Activated CD4-positive, alpha-beta T cell treated with anti-CD3 and anti-CD28 coated beads, Interleukin-2, amount 10 ng/mL, durations not matched to agents 7 days and 5 days (primary cell): ENCODE data around the gene TEX101. TPM values are rescaled to one million over a fixed set of nuclear protein-coding genes. Genes with fewer than 3 reads are reported as not detected.
A peak's percentile ranks its signal among the peaks of the same experiment; 100 is the strongest.
"Not testable (repeated sequence)": the region's sequence is repeated elsewhere in the genome, so short reads cannot be mapped to it uniquely, and the experiment has no call there.

Source experiments
- CTCF ChIA-PET: fragments of 350-600 bp; sonication (Branson Sonifier 250); formaldehyde crosslinking; loops from one replicate; lab custom pipeline; 2021; ENCODE audit warnings: antibody characterized with exemption; lab: Charles Lee
- POLR2A ChIA-PET: fragments of 350-600 bp; sonication (Branson Sonifier 250); formaldehyde crosslinking; loops from one replicate; lab custom pipeline; 2021; ENCODE audit warnings: antibody characterized with exemption; lab: Charles Lee
- DNase-seq: peaks from one replicate; pipeline ENCODE4 v3.0.0-alpha.2; 2020
- H3K27ac Mint-ChIP-seq: one replicate; pipeline ENCODE4 v1.8.0; 2021; ENCODE audit warnings: mild to moderate bottlenecking, moderate library complexity, mixed read lengths
- H3K27me3 Mint-ChIP-seq: one replicate; pipeline ENCODE4 v1.8.0; 2021; ENCODE audit warnings: mixed read lengths
- H3K36me3 Mint-ChIP-seq: one replicate; pipeline ENCODE4 v1.8.0; 2021; ENCODE audit warnings: low read depth, mixed read lengths
- H3K4me1 Mint-ChIP-seq: one replicate; pipeline ENCODE4 v1.8.0; 2021; ENCODE audit warnings: mixed read lengths
- H3K4me3 Mint-ChIP-seq: one replicate; pipeline ENCODE4 v1.8.0; 2021; ENCODE audit warnings: mild to moderate bottlenecking, moderate library complexity, mixed read lengths
- H3K9me3 Mint-ChIP-seq: one replicate; pipeline ENCODE4 v1.8.0; 2021; ENCODE audit warnings: mixed read lengths
- total RNA-seq, 2 experiments: library from RNA; stranded (reverse); gene quantifications; one replicate each; pipeline ENCODE4 v1.2.3, GENCODE V29; 2021

The TEX101 gene
- total RNA-seq, 2 experiments from 2014 or later: not detected

GRCh38 chr19:43425567-43426392 is 11.1 kb downstream of the TEX101 start:
- H3K4me1 Mint-ChIP-seq: peaks cover 23% of the 10 kb centered on the region
- POLR2A ChIA-PET: no interaction called here
- no peaks in the 10 kb centered on the region for H3K27me3 Mint-ChIP-seq
- no peak for DNase-seq
- CTCF ChIA-PET: interaction anchor here (0.8 to 2.7 kb wide), 4 partner anchors 9 to 169 kb away, joined by 3 to 7 read pairs (median 6); no protein-coding TSS in a partner anchor
- no peaks in the 10 kb centered on the region for H3K9me3 Mint-ChIP-seq
- H3K4me3 Mint-ChIP-seq: no peak overlapping the region
- H3K27ac Mint-ChIP-seq: no peak overlapping the region
- no peaks in the 10 kb centered on the region for H3K36me3 Mint-ChIP-seq

DNA sequence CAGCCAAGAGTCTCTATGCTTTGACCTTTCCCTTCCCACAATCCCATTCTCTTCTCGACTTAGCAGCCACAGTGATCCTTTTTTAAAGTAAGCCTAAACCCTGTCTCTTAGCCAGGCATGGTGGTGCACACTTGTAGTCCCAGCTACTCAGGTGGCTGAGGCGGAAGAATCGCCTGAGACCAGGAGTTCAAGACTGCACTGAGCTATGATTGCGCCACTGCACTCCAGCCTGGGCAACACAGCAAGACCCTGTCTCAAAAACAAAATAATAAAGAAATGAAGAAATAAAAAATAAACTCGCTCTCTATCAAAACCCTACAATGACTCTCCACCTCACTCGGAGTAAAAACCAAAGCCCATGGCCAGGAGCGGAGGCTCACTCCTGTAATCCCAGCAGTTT is 14.7 kb downstream of the TEX101 start:
- POLR2A ChIA-PET: no interaction called here
- no peaks in the 10 kb centered on the region for H3K27me3 Mint-ChIP-seq
- no peaks in the 10 kb centered on the region for H3K36me3 Mint-ChIP-seq
- peak overlapping the region; percentile 37 for H3K27ac Mint-ChIP-seq
- H3K4me3 Mint-ChIP-seq: no peak overlapping the region
- CTCF ChIA-PET: interaction anchor here (0.7 to 1.6 kb wide), 3 partner anchors 18 to 90 kb away, joined by 3 read pairs; no protein-coding TSS in a partner anchor
- no peak for DNase-seq
- H3K9me3 Mint-ChIP-seq: no peaks in the 10 kb centered on the region
- H3K4me1 Mint-ChIP-seq: peaks cover 46% of the 10 kb centered on the region

DNA sequence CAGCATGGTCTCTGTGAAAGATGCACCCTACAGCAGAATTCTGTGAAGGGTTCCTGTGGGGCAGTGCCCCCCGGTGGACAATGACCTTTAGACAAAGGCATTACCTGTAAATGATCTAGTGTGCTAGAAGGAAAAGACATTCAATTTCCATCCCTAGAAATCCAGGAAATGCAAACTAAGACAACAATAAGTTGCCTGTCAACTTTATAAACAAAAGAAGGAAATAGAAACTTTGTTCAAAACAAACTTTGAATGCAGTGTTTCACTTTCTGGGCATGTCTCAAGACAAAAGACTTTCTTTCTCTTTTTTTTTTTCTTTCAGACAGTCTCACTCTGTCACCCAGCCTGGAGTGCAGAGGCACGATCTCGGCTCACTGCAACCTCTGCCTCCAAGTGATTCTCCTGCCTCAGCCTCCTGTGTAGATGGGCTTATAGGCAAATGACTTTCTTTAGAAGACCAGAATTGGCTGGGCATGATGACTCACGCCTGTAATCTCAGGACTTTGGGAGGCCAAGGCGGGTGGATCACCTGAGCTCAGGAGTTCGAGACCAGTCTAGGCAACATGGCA is 15.5 kb downstream of the TEX101 start:
- DNase-seq: peak; percentile 50
- Mint-ChIP-seq H3K4me3 (no peak overlapping the region), H3K9me3 (no peaks in the 10 kb centered on the region), H3K27ac (peak overlapping the region; percentile 88), H3K36me3 (no peaks in the 10 kb centered on the region), H3K27me3 (no peaks in the 10 kb centered on the region), H3K4me1 (peaks cover 46% of the 10 kb centered on the region)
- ChIA-PET CTCF (interaction anchor here (2.6 kb wide), 1 partner anchor 17 kb away, joined by 12 read pairs; no protein-coding TSS in a partner anchor), POLR2A (no interaction called here)

DNA sequence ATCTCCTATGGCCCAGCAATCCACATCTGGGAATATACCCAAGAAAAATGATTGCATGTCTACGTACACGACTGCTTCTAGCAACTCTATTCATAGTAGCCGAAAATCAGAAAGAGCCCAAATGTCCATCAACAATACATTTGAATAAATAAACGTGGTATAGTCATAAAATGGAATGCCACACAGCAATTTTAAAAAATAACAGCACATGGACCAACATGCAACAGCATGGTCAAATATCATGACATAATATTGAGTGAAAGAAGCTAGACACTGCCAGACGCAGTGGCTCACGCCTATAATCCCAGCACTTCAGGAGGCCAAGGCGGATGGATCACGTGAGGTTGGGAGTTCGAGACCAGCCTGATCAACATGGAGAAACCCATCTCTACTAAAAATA is 16.3 kb downstream of the TEX101 start:
- H3K4me3 Mint-ChIP-seq: no peak overlapping the region
- ChIA-PET CTCF (interaction anchor here (2.6 to 3.6 kb wide), 2 partner anchors 16 to 88 kb away, joined by 10 to 12 read pairs; no protein-coding TSS in a partner anchor), POLR2A (no interaction called here)
- no peak for DNase-seq
- peaks cover 2% of the 10 kb centered on the region for H3K36me3 Mint-ChIP-seq
- H3K9me3 Mint-ChIP-seq: no peaks in the 10 kb centered on the region
- peaks cover 3% of the 10 kb centered on the region for H3K27me3 Mint-ChIP-seq
- H3K27ac Mint-ChIP-seq: peak overlapping the region; percentile 88
- H3K4me1 Mint-ChIP-seq: peaks cover 43% of the 10 kb centered on the region

GRCh38 chr19:43433358-43433673 is 18.6 kb downstream of the TEX101 start:
- H3K36me3 Mint-ChIP-seq: peaks cover 3% of the 10 kb centered on the region
- peaks cover 3% of the 10 kb centered on the region for H3K27me3 Mint-ChIP-seq
- no peak for DNase-seq
- no peak overlapping the region for H3K27ac Mint-ChIP-seq
- H3K9me3 Mint-ChIP-seq: no peaks in the 10 kb centered on the region
- peaks cover 54% of the 10 kb centered on the region for H3K4me1 Mint-ChIP-seq
- no peak overlapping the region for H3K4me3 Mint-ChIP-seq
- ChIA-PET CTCF (interaction anchor here (1.2 to 3.6 kb wide), 7 partner anchors 10 to 95 kb away, joined by 4 to 10 read pairs (median 5); partner anchors contain the start of gene ETHE1), POLR2A (no interaction called here)

DNA sequence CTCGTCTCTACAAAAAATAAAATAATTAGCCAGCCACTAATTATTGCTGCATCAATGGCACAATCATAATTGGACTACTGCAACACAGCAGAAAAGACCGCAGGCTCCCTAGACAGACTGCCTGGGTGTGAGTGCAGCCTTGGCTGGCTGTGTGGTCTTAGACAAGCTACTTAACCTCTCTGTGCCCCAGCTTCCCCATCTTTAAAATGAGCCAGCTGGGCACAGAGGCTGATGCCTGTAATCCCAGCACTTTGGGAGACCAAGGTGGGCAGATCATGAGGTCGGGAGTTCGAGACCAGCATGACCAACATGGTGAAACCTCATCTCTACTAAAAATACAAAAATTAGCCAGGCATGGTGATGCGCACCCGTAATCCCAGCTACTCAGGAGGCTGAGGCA is 19.0 kb downstream of the TEX101 start:
- peaks cover 5% of the 10 kb centered on the region for H3K36me3 Mint-ChIP-seq
- H3K4me3 Mint-ChIP-seq: no peak overlapping the region
- ChIA-PET POLR2A (no interaction called here), CTCF (interaction anchor here (1.5 to 3.6 kb wide), 5 partner anchors 9 to 94 kb away, joined by 3 to 10 read pairs (median 6); partner anchors contain the start of gene ETHE1)
- peaks cover 57% of the 10 kb centered on the region for H3K4me1 Mint-ChIP-seq
- peaks cover 3% of the 10 kb centered on the region for H3K27me3 Mint-ChIP-seq
- H3K27ac Mint-ChIP-seq: no peak overlapping the region
- DNase-seq: no peak
- H3K9me3 Mint-ChIP-seq: no peaks in the 10 kb centered on the region

DNA sequence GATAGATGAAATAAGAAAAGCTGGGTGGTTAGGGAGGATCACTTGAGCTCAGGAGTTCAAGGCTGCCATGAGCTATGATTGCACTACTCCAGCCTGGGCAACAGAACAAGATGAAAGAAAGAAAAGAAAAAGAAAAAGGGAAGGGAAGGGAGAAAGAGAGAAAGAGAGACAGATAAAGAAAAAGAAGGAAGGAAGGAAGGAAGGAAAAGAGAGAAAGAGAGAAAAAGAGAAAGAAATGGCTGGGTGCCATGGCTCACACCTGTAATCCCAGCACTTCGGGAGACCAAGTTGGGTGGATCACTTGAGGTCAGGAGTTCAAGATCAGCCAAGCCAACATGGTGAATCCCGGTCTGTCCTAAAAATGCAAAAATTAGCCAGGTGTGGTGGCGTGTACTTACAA is 21.1 kb downstream of the TEX101 start:
- no peak overlapping the region for H3K27ac Mint-ChIP-seq
- peaks cover 3% of the 10 kb centered on the region for H3K27me3 Mint-ChIP-seq
- ChIA-PET CTCF (interaction anchor here (0.7 to 2.2 kb wide), 4 partner anchors 10 to 204 kb away, joined by 3 to 7 read pairs (median 3); no protein-coding TSS in a partner anchor), POLR2A (no interaction called here)
- no peak for DNase-seq
- peaks cover 8% of the 10 kb centered on the region for H3K36me3 Mint-ChIP-seq
- H3K4me3 Mint-ChIP-seq: no peak overlapping the region
- H3K9me3 Mint-ChIP-seq: peaks cover 5% of the 10 kb centered on the region
- peaks cover 62% of the 10 kb centered on the region for H3K4me1 Mint-ChIP-seq

DNA sequence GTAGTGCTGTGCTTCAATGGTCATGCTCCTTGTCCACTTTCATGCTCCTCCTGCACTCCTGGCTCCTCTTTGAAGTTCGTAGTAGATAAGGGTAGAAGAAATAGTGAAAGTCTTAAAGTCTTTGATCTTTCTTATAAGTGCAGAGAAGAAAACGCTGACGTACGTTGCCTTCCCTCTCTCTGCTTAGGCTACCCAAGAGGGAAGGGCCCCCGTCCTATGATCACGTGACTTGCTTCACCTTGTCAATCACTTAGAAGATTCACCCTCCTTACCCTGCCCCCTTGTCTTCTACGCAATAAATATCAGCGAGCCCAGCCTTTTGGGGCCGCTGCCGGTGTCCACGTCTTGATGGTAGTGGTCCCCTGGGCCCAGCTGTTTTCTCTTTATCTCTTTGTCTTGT is 22.6 kb downstream of the TEX101 start:
- CTCF ChIA-PET, H3K9me3 Mint-ChIP-seq, H3K4me3 Mint-ChIP-seq, POLR2A ChIA-PET, H3K36me3 Mint-ChIP-seq, H3K27me3 Mint-ChIP-seq, DNase-seq: not testable (repeated sequence)
- peak overlapping the region; percentile 71 for H3K27ac Mint-ChIP-seq
- peaks cover 60% of the 10 kb centered on the region for H3K4me1 Mint-ChIP-seq

GRCh38 chr19:43437712-43438111 is 23.0 kb downstream of the TEX101 start:
- Mint-ChIP-seq H3K9me3 (peaks cover 5% of the 10 kb centered on the region), H3K4me1 (peaks cover 56% of the 10 kb centered on the region), H3K27me3 (peaks cover 3% of the 10 kb centered on the region), H3K36me3 (peaks cover 8% of the 10 kb centered on the region), H3K27ac (peak overlapping the region; percentile 71), H3K4me3 (no peak overlapping the region)
- DNase-seq: no peak
- ChIA-PET CTCF (interaction anchor here (1.4 kb wide), 1 partner anchor 158 kb away, joined by 3 read pairs; the partner anchor contains the start of genes IRGQ and ZNF576), POLR2A (no interaction called here)

DNA sequence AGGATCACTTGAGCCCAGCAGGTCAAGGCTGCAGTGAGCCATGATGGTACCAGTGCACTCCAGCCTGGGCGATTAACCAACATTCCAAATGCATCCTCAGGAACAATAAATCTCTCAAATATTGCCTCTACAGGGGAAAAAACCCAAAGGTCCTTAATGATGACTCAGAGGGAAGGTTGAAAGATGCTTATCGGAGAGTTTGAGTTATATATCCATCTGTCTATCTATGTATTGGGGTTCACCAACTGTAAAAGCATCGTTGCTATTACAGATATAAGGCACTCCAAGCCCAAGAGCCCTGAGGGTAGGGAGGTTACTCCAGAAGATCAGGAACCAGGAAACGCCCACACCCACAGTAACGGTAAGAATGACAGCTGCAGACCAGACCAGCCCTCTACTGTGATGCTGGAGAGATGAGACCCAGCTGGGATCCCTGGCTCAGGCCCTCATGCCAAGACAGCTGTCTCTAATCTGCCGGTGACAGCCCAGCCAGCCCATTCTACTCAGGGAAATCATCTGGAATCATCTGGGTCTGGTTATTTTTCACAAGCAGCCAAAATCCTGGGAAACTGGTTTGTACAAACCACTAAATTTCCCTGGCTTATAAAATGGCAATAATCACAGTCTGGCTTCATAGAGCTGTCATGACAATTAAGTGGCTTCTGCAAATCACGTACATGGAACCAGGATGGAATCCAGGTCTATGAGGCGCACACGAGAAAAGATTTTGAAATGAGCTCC is 23.8 kb downstream of the TEX101 start:
- peaks cover 8% of the 10 kb centered on the region for H3K36me3 Mint-ChIP-seq
- H3K4me1 Mint-ChIP-seq: peaks cover 52% of the 10 kb centered on the region
- peak; percentile 27 for DNase-seq
- POLR2A ChIA-PET: interaction anchor here (0.6 to 1.7 kb wide), 3 partner anchors 25 to 86 kb away, joined by 4 to 10 read pairs (median 7); no protein-coding TSS in a partner anchor
- peaks cover 5% of the 10 kb centered on the region for H3K9me3 Mint-ChIP-seq
- CTCF ChIA-PET: interaction anchor here (0.8 to 1.7 kb wide), 6 partner anchors 9 to 158 kb away, joined by 3 to 14 read pairs (median 3); partner anchors contain the start of genes IRGQ and ZNF576
- peak overlapping the region; percentile 32 for H3K4me3 Mint-ChIP-seq
- H3K27ac Mint-ChIP-seq: peak overlapping the region; percentile 97
- peaks cover 3% of the 10 kb centered on the region for H3K27me3 Mint-ChIP-seq

GRCh38 chr19:43439032-43439708 is 24.5 kb downstream of the TEX101 start:
- H3K36me3 Mint-ChIP-seq: peaks cover 8% of the 10 kb centered on the region
- CTCF ChIA-PET: interaction anchor here (0.8 to 1.7 kb wide), 8 partner anchors 9 to 157 kb away, joined by 3 to 14 read pairs (median 3); partner anchors contain the start of genes IRGQ and ZNF576
- peaks cover 5% of the 10 kb centered on the region for H3K9me3 Mint-ChIP-seq
- H3K27ac Mint-ChIP-seq: peak overlapping the region; percentile 97
- peak; percentile 73 for DNase-seq
- H3K27me3 Mint-ChIP-seq: peaks cover 3% of the 10 kb centered on the region
- peak overlapping the region; percentile 32 for H3K4me3 Mint-ChIP-seq
- POLR2A ChIA-PET: interaction anchor here (0.6 to 1.7 kb wide), 3 partner anchors 24 to 86 kb away, joined by 4 to 10 read pairs (median 7); no protein-coding TSS in a partner anchor
- peaks cover 53% of the 10 kb centered on the region for H3K4me1 Mint-ChIP-seq
